Activated CD4-positive, alpha-beta memory T cell treated with anti-CD3 and anti-CD28 coated beads for 36 hours (primary cell): ENCODE results near the gene MLLT3. TPM values are rescaled to one million over a fixed set of nuclear protein-coding genes. Genes with fewer than 3 reads are reported as not detected.

Experiments used
- CTCF ChIA-PET: fragments of 350-600 bp; sonication (Branson Sonifier 250); formaldehyde crosslinking; loops from one replicate; lab custom pipeline; 2021; ENCODE audit warnings: antibody characterized with exemption, inconsistent platforms; lab: Charles Lee
- POLR2A ChIA-PET: fragments of 350-600 bp; sonication (Branson Sonifier 250); formaldehyde crosslinking; loops from one replicate; lab custom pipeline; 2021; ENCODE audit warnings: antibody characterized with exemption; lab: Charles Lee
- DNase-seq: peaks from one replicate; pipeline ENCODE4 v3.0.0-alpha.2; 2020
- H3K27ac Mint-ChIP-seq: one replicate; pipeline ENCODE4 v1.8.0; 2021; ENCODE audit warnings: mixed read lengths
- H3K27me3 Mint-ChIP-seq: one replicate; pipeline ENCODE4 v1.8.0; 2021; ENCODE audit warnings: mixed read lengths
- H3K36me3 Mint-ChIP-seq: one replicate; pipeline ENCODE4 v1.8.0; 2021; ENCODE audit warnings: mixed read lengths
- H3K4me1 Mint-ChIP-seq: one replicate; pipeline ENCODE4 v1.8.0; 2021; ENCODE audit warnings: low read depth, mixed read lengths
- H3K4me3 Mint-ChIP-seq: one replicate; pipeline ENCODE4 v1.8.0; 2021; ENCODE audit warnings: mild to moderate bottlenecking, mixed read lengths
- H3K9me3 Mint-ChIP-seq: one replicate; pipeline ENCODE4 v1.8.0; 2021; ENCODE audit warnings: mixed read lengths
- intact Hi-C: fragments of 100-400 bp; cut with micrococcal nuclease; formaldehyde crosslinking; loops from one replicate; pipeline ENCODE4 v1.15.1; 2023
- total RNA-seq, 2 experiments: library from RNA; stranded (reverse); gene quantifications; one replicate each; pipeline ENCODE4 v1.2.3, GENCODE V29; 2021

The MLLT3 gene
- total RNA-seq, 2 experiments from 2014 or later, result 30.8 to 34.0 TPM

DNA sequence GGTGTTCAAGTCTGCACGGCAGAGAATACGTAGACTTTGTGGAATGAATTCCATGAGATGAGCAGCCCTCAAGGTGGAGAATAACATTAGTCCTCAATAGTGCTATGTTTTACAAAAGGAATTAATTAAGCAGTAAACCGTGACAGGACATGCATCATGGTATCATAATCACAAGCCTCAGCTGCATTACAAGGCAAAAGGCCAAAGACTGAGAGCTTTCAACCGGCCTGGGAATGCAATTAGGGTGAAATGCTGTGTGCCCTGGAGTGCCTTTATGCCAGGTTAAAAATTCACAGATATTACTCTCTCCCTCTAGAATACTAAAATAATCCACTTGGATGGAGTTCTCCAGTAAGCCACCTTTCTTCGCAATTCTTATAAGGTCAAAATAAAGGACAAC is 270.6 kb downstream of the MLLT3 start:
- ChIA-PET POLR2A (interaction anchor here (0.6 kb wide), 1 partner anchor 190 kb away, joined by 4 read pairs; no protein-coding TSS in a partner anchor), CTCF (no interaction called here)
- intact Hi-C loops, result no loop called here
- Mint-ChIP-seq H3K9me3 (no peaks in the 10 kb centered on the region), H3K27me3 (no peaks in the 10 kb centered on the region), H3K4me1 (peaks cover 33% of the 10 kb centered on the region), H3K27ac (no peak overlapping the region), H3K36me3 (peaks cover 21% of the 10 kb centered on the region), H3K4me3 (no peak overlapping the region)
- DNase-seq, result no peak

DNA sequence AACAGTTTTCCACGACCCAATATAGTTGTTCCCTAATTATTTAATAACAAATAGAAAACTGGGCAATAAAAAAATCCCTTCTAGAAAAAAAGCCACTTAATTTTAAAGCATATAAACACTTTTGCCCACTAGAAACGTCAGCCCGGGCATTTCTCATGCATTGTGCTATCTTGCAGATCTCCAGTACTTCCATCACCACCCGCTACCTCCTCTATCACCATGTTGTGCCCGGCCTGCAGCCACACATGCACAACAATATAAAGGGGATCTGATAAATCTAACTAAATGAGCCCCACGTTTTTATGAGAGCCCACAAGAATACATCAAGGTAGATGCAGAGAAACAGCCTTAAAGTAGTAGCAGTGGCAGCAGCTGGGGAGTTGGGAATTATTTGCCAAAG is 272.7 kb downstream of the MLLT3 start:
- Mint-ChIP-seq H3K4me3 (no peak overlapping the region), H3K4me1 (peaks cover 17% of the 10 kb centered on the region), H3K27ac (no peak overlapping the region), H3K36me3 (peaks cover 29% of the 10 kb centered on the region), H3K9me3 (no peaks in the 10 kb centered on the region), H3K27me3 (no peaks in the 10 kb centered on the region)
- POLR2A ChIA-PET, result no interaction called here
- DNase-seq, result no peak
- intact Hi-C loops, result no loop called here
- CTCF ChIA-PET, result interaction anchor here (0.9 kb wide), 1 partner anchor 15 kb away, joined by 3 read pairs; no protein-coding TSS in a partner anchor

DNA sequence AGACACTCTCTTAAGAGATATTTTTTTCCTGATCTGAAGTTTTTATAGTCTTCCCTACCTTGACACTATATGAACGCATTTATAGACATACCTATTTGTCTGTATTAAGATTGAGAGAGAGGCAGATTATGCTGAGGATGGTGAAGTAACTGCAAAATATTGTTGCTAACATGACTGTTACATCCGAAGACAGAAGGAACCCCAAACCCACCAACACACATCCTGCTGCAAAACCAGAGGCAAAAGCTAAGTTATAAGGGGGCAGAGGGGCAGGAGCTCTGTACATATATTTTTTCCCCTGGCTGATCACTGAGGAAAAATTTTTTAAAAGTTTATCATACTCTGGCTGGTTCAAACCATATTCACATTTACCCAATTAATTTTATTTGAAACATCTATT is 279.0 kb downstream of the MLLT3 start:
- POLR2A ChIA-PET, result no interaction called here

DNA sequence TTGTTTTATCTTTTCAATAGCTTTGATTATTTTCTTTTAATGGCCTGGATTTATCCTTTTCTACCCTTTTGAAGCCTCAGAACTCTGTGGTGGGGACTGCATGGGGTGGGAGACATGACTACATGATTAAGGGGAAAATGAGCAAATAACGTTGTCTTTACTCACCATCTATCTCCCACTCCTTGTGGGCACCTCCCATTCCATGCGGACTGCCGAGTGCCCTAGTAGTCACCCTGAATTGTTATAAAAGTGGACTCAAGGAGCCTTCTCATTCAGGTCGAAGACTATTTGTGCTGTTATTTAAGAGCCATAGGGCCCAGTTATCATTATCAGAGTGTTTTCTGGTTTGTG is 281.8 kb downstream of the MLLT3 start:
- H3K36me3 Mint-ChIP-seq, result peaks cover 1% of the 10 kb centered on the region
- H3K9me3 Mint-ChIP-seq, result peaks cover 2% of the 10 kb centered on the region
- H3K27ac Mint-ChIP-seq, result no peak overlapping the region
- H3K27me3 Mint-ChIP-seq, result no peaks in the 10 kb centered on the region
- DNase-seq, result no peak
- intact Hi-C loops, result no loop called here
- H3K4me1 Mint-ChIP-seq, result peaks cover 5% of the 10 kb centered on the region
- no peak overlapping the region for H3K4me3 Mint-ChIP-seq
- ChIA-PET POLR2A (no interaction called here), CTCF (no interaction called here)

More for the DNA sequence above, 279.0 kb downstream of the MLLT3 start:
- no peak overlapping the region for H3K4me3 Mint-ChIP-seq
- no peaks in the 10 kb centered on the region for H3K27me3 Mint-ChIP-seq
- intact Hi-C loops, result no loop called here
- H3K36me3 Mint-ChIP-seq, result peaks cover 8% of the 10 kb centered on the region
- DNase-seq, result no peak
- peaks cover 2% of the 10 kb centered on the region for H3K9me3 Mint-ChIP-seq
- peaks cover 6% of the 10 kb centered on the region for H3K4me1 Mint-ChIP-seq
- H3K27ac Mint-ChIP-seq, result no peak overlapping the region
- CTCF ChIA-PET, result no interaction called here

DNA sequence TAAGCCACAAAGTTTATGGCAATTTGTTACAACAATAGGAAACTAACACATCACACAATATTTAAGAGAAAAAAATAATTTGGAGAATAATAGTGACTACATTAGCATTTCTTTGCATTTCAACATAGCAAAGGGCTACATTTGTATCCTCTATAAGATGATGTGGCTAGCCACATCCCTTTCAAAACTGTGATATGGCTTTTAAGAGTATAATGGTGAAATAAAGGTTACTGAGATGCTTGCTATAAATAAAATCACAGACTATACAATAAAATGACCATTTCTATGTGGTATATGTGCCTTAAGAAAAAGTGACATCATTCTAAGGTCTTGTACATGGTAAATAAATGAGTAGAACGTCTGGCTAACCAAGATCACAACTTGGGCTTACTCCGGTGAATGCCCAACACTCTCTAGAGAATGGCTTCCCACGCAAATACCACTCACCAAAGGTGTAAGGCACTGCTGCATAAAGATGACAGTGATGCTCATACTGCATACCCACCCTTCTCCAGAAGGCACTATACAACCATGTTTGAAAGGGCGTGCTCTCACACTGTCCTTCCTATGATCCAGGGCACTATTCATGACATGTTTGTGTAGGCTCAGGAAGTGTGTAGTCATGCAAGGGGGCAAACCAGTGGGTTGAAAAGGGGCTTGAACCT is 286.5 kb downstream of the MLLT3 start:
- H3K9me3 Mint-ChIP-seq, result peaks cover 2% of the 10 kb centered on the region
- CTCF ChIA-PET, result no interaction called here
- no peak overlapping the region for H3K27ac Mint-ChIP-seq
- H3K27me3 Mint-ChIP-seq, result no peaks in the 10 kb centered on the region
- no peak for DNase-seq
- POLR2A ChIA-PET, result interaction anchor here (0.6 kb wide), 1 partner anchor 1900 kb away, joined by 4 read pairs; no protein-coding TSS in a partner anchor
- no peaks in the 10 kb centered on the region for H3K36me3 Mint-ChIP-seq
- peaks cover 16% of the 10 kb centered on the region for H3K4me1 Mint-ChIP-seq
- intact Hi-C loops, result no loop called here
- no peak overlapping the region for H3K4me3 Mint-ChIP-seq

DNA sequence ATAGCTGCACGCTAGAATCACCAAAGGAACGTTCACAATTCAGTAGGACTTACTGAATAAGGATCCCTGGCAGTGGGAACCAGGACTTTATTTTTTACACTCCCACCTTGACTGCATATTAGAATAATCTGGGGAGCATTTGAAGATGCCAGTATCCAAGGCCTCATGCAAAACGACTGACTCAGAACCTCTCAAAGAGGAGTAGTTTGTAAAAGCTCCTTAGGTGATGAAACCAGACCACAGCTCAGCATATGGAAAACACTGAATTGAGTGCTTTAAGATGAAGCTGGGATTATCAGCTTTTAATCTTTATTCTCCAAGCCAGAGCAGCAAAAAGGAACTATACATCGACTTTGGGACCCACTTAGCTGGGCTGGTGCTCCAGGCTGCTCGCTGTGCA is 288.3 kb downstream of the MLLT3 start:
- Mint-ChIP-seq H3K4me1 (peaks cover 20% of the 10 kb centered on the region), H3K36me3 (no peaks in the 10 kb centered on the region), H3K9me3 (peaks cover 2% of the 10 kb centered on the region), H3K4me3 (no peak overlapping the region), H3K27ac (no peak overlapping the region), H3K27me3 (no peaks in the 10 kb centered on the region)
- CTCF ChIA-PET, result no interaction called here
- no peak for DNase-seq
- intact Hi-C loops, result no loop called here
- POLR2A ChIA-PET, result no interaction called here

DNA sequence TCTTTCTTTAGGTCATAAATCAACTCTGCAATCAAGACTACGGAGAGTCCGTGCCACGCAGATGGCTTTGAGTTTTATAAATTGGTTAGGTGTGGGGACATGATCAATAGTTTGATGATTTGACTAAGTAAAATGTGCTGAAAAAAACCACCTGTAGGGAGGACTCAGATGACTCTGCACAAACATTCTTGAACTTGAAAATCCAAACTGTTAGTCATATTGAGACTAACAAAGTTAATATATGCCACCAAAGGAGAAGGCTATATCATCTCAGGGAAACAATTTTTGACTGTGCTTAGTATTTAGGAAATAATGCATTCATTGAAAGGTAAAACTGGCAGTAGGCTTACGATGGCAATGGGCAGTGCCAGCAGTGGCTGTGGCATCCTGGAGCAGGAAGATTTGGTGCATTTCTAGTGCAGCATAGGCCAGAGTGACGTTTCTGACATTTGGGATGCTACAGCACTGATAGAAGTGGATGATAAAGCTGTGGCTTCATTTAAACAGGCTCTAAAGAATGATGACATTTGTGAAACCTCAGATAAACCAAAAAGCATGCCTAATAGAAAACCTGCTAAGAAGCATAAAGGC is 291.1 kb downstream of the MLLT3 start:
- DNase-seq, result peak; percentile 37
- intact Hi-C loops, result loop anchor here (1.0 kb wide), 4 partner anchors 10 to 332 kb away; no protein-coding TSS in a partner anchor

DNA sequence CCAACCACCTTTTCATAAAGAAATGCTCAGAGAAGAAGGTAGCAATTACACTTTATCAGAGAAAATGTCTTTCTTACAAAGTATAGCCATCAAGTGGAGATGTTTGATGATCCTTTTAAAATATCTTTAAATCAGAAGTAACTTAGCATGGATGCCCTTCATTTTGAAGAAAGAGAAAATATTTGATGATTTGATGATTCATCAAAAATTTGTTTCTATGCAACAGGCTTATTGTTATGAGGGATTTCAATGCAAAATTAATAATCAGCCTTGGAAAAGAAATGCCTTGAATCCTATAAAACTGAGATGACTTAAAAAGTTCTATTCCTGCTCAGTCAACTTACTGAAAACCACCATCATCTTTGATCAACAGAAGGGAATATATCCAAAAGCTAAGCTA is 291.6 kb downstream of the MLLT3 start:
- Mint-ChIP-seq H3K4me3 (no peak overlapping the region), H3K27ac (no peak overlapping the region)
- POLR2A ChIA-PET, result interaction anchor here (1.9 kb wide), 1 partner anchor 10 kb away, joined by 4 read pairs; no protein-coding TSS in a partner anchor

More for the DNA sequence above, 291.1 kb downstream of the MLLT3 start:
- ChIA-PET CTCF (no interaction called here), POLR2A (interaction anchor here (1.9 kb wide), 1 partner anchor 10 kb away, joined by 4 read pairs; no protein-coding TSS in a partner anchor)
- no peaks in the 10 kb centered on the region for H3K36me3 Mint-ChIP-seq
- H3K4me1 Mint-ChIP-seq, result peaks cover 20% of the 10 kb centered on the region
- no peaks in the 10 kb centered on the region for H3K27me3 Mint-ChIP-seq
- peak overlapping the region; percentile 63 for H3K27ac Mint-ChIP-seq
- no peak overlapping the region for H3K4me3 Mint-ChIP-seq
- H3K9me3 Mint-ChIP-seq, result no peaks in the 10 kb centered on the region

DNA sequence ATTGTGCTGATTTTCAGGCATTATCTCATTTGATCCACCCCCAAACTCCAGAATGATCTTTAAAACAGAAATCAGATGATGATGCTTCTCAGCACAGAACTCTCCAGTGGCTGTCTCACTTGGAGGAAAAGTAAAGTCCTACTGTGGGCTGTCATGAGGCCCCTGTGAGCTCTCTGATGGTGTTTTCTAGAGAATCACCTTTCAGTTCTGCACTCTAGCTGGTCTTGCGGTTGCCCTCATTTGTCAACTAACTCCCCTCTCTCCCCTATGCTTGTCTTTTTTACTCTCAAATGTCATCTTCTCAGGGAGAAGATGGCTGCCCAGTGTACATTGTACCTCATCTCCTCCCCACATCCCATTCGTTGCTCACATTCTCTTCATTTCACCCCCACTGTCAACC is 295.8 kb downstream of the MLLT3 start:
- Mint-ChIP-seq H3K27ac (no peak overlapping the region), H3K36me3 (peaks cover 5% of the 10 kb centered on the region), H3K9me3 (no peaks in the 10 kb centered on the region), H3K4me1 (peaks cover 42% of the 10 kb centered on the region), H3K27me3 (no peaks in the 10 kb centered on the region), H3K4me3 (no peak overlapping the region)
- intact Hi-C loops, result no loop called here
- CTCF ChIA-PET, result no interaction called here
- no peak for DNase-seq
- POLR2A ChIA-PET, result no interaction called here

More for the DNA sequence above, 291.6 kb downstream of the MLLT3 start:
- Mint-ChIP-seq H3K4me1 (peaks cover 20% of the 10 kb centered on the region), H3K27me3 (no peaks in the 10 kb centered on the region), H3K9me3 (no peaks in the 10 kb centered on the region), H3K36me3 (no peaks in the 10 kb centered on the region)
- CTCF ChIA-PET, result no interaction called here
- no peak for DNase-seq
- intact Hi-C loops, result loop anchor here (1.0 kb wide), 4 partner anchors 9 to 331 kb away; no protein-coding TSS in a partner anchor

DNA sequence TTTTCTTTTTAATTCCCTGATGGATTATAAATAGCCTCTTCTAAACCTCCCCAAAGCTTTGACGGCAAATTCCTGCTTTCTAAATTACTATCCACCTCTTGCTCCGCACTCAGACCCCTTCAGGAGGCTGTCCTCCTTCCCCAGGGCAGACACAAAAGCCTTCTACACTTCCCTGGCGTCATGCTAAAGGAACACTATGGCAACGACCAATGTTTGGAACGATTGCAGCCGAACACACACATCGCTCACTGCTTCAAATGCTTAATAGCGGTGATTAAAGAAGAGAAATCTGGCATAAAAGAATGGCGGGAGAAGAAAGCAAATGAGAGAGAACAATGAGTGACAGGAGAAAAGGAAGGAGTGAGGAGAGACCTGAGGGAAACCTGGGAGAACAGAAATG is 297.3 kb downstream of the MLLT3 start:
- Mint-ChIP-seq H3K9me3 (no peaks in the 10 kb centered on the region), H3K4me1 (peaks cover 43% of the 10 kb centered on the region), H3K4me3 (no peak overlapping the region), H3K36me3 (peaks cover 5% of the 10 kb centered on the region), H3K27me3 (no peaks in the 10 kb centered on the region), H3K27ac (no peak overlapping the region)
- ChIA-PET POLR2A (no interaction called here), CTCF (no interaction called here)
- intact Hi-C loops, result no loop called here
- no peak for DNase-seq

DNA sequence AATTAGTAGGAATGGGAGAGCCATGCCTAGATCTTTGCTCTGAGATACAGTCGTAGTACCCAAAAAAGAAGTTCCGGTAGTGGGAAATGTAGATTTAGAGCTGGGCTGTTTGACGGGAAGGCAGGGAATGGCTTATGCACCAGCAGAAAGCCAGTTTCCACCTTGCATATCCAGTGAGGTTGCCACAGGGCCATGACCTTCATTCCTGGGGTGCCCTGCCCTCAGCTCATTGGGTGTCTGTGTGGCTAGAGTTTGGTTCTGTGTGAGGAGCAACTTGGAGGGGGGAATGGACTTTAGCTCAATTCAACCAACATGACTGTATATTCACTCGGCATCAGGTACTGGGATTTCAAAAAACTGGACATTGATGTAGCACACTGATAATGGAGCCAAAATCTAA is 300.1 kb downstream of the MLLT3 start:
- Mint-ChIP-seq H3K9me3 (no peaks in the 10 kb centered on the region), H3K4me1 (peaks cover 57% of the 10 kb centered on the region), H3K27ac (peak overlapping the region; percentile 70), H3K27me3 (no peaks in the 10 kb centered on the region), H3K36me3 (peaks cover 5% of the 10 kb centered on the region), H3K4me3 (no peak overlapping the region)
- DNase-seq, result no peak
- intact Hi-C loops, result no loop called here
- CTCF ChIA-PET, result interaction anchor here (0.7 to 2.1 kb wide), 3 partner anchors 33 to 619 kb away, joined by 3 to 7 read pairs (median 6); no protein-coding TSS in a partner anchor
- POLR2A ChIA-PET, result interaction anchor here (0.6 to 2.1 kb wide), 3 partner anchors 81 to 1448 kb away, joined by 3 to 8 read pairs (median 4); no protein-coding TSS in a partner anchor

DNA sequence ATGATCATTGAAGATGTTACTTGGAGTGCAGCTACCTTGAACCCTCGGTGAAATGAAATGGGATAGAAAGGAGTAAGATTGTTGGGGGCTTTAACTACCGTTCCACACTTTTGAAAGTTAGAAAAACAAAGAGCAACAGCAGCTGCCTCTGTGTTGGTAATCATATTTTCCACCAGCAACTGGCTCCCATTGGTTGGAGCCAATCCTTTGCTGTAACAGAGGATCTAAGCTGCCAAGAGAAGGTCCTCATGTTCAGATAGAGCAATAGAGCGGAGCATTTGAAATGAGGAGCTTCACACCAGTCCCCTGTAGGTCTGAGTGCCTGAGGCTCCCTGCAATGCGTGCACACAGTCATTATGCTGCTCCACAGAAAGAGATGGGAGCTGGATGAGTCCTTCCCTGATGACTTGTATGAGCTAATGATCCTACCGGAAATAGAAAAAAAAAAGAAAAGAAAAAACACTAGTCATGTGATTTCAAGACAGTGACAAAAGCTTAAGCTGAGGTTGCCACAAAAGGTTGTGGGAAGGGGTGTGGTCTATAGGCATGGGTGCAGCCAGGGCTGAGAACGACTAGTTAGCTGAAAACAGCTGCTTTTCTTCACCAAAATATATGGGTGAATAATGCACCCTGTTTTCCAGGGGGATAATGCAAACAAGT is 300.7 kb downstream of the MLLT3 start:
- intact Hi-C loops, result loop anchor here (1.0 to 2.0 kb wide), 7 partner anchors 10 to 363 kb away; partner anchors contain the start of genes FOCAD and MLLT3
- peak overlapping the region; percentile 70 for H3K27ac Mint-ChIP-seq
- ChIA-PET CTCF (interaction anchor here (0.7 to 2.1 kb wide), 5 partner anchors 33 to 620 kb away, joined by 3 to 7 read pairs (median 4); no protein-coding TSS in a partner anchor), POLR2A (interaction anchor here (0.6 to 2.1 kb wide), 5 partner anchors 9 to 1449 kb away, joined by 3 to 8 read pairs (median 4); no protein-coding TSS in a partner anchor)
- peak; percentile 67 for DNase-seq
- H3K36me3 Mint-ChIP-seq, result peaks cover 5% of the 10 kb centered on the region
- H3K9me3 Mint-ChIP-seq, result no peaks in the 10 kb centered on the region
- no peak overlapping the region for H3K4me3 Mint-ChIP-seq
- peaks cover 62% of the 10 kb centered on the region for H3K4me1 Mint-ChIP-seq
- no peaks in the 10 kb centered on the region for H3K27me3 Mint-ChIP-seq
